Transverse colon (tissue), 4 donors: ENCODE data around the gene DSG2. TPM values are rescaled to one million over a fixed set of nuclear protein-coding genes. Genes with fewer than 3 reads are reported as not detected.
A peak's percentile ranks its signal among the peaks of the same experiment; 100 is the strongest.
"Not testable (repeated sequence)": the region's sequence is repeated elsewhere in the genome, so short reads cannot be mapped to it uniquely, and the experiment has no call there.

Experiments
- DNase-seq: peaks from one replicate; pipeline ENCODE4 v3.0.0-alpha.2; 2019
- H3K27ac ChIP-seq, 4 donors: fragments of 200-600 bp; sonication (generic); 2 replicates each; pipeline ENCODE4 v1.5.1; 2016 to 2018; ENCODE audit warnings: inconsistent platforms in 4 of 4
- H3K27me3 ChIP-seq: fragments of 200-600 bp; sonication (generic); 2 replicates; pipeline ENCODE4 v1.5.1; 2017; ENCODE audit warnings: inconsistent platforms
- H3K36me3 ChIP-seq, 4 donors: fragments of 200-600 bp; sonication (generic); 2 replicates each; pipeline ENCODE4 v1.5.1; 2017 to 2019; ENCODE audit warnings: inconsistent platforms in 4 of 4
- H3K4me1 ChIP-seq, 4 donors: fragments of 200-600 bp; sonication (generic); 2 replicates each; pipeline ENCODE4 v1.5.1; 2017 to 2020; ENCODE audit warnings: inconsistent platforms in 4 of 4
- H3K4me3 ChIP-seq, 4 donors: fragments of 200-600 bp; sonication (generic); 1 replicate in 1 of 4; 2 replicates in 3 of 4; pipeline versions ENCODE4 v1.5.1 to v1.6.1; 2017 to 2019; ENCODE audit warnings: inconsistent platforms in 4 of 4
- H3K9me3 ChIP-seq, 2 donors: fragments of 200-600 bp; sonication (generic); 2 replicates each; pipeline ENCODE4 v1.5.1; 2017 to 2019; ENCODE audit warnings: inconsistent platforms in 2 of 2
- EP300 ChIP-seq: sonication (generic); formaldehyde crosslinking; IDR thresholded peaks from one replicate; pipeline ENCODE4 v1.6.1; 2017; ENCODE audit warnings: antibody characterized with exemption, low read depth
- POLR2A ChIP-seq: fragments of 450-650 bp; IDR thresholded peaks from one replicate; pipeline ENCODE4 v1.6.1; 2016; ENCODE audit warnings: antibody characterized with exemption, mild to moderate bottlenecking, moderate library complexity
- POLR2AphosphoS5 ChIP-seq, 3 donors: sonication (generic); formaldehyde crosslinking; IDR thresholded peaks; one replicate each; pipeline ENCODE4 v1.6.1; 2016; ENCODE audit warnings: antibody characterized with exemption in 3 of 3
- WGBS, 2 donors: methylation state at CpG; one replicate each; pipeline ENCODE4 v1.1.5; 2018; ENCODE audit warnings: low coverage in 1 of 2; 5-methylcytosine and 5-hydroxymethylcytosine counted together
- in situ Hi-C, 4 donors: fragments of 200-750 bp; cut with MboI; loops; one replicate each; pipeline versions ENCODE4 v1.15.0 to v1.15.1; 2017; ENCODE audit warnings: low sequenced_read_pairs in 3 of 4, low pct_ligation_motif_present in 1 of 4, low pct_unique_long_range_greater_than_20kb in 1 of 4
- intact Hi-C: fragments of 100-400 bp; cut with DNase I; formaldehyde crosslinking; loops from one replicate; pipeline ENCODE4 v1.15.1; 2023; ENCODE audit warnings: low total_unique reads
- total RNA-seq, 4 donors: library from RNA; depleted of rRNA; stranded (reverse); fragments of >200 nt; gene quantifications; one replicate each; pipeline ENCODE4 v1.1.0, GENCODE V29; 2016
- TF ChIP-seq, protein P1 (sequence below), 5 experiments: fragments of 200-600 bp in 3 of 5; fragments of 450-650 bp in 2 of 5; sonication (generic) in 3 of 5; IDR thresholded peaks; 1 replicate in 2 of 5; 2 replicates in 3 of 5; pipeline ENCODE4 v1.5.1; 2016 to 2017; ENCODE audit warnings: antibody characterized with exemption in 5 of 5, inconsistent platforms in 3 of 5, mild to moderate bottlenecking in 2 of 5, moderate library complexity in 1 of 5

The DSG2 gene
- total RNA-seq, 4 donors from 2014 or later = 59.3 to 272 (median 198) TPM

- Histone ChIP-seq H3K27me3 (no peaks in the 10 kb centered on the region), H3K4me3 (no peak overlapping the region), H3K36me3 (no peaks in the 10 kb centered on the region), H3K9me3 (no peaks in the 10 kb centered on the region), H3K27ac (peak overlapping the region; percentile 68 to 79 (median 76)), H3K4me1 (peaks cover 0 to 31% (median 7%) of the 10 kb centered on the region in 4 donors)
- TF ChIP-seq, protein P1, sequence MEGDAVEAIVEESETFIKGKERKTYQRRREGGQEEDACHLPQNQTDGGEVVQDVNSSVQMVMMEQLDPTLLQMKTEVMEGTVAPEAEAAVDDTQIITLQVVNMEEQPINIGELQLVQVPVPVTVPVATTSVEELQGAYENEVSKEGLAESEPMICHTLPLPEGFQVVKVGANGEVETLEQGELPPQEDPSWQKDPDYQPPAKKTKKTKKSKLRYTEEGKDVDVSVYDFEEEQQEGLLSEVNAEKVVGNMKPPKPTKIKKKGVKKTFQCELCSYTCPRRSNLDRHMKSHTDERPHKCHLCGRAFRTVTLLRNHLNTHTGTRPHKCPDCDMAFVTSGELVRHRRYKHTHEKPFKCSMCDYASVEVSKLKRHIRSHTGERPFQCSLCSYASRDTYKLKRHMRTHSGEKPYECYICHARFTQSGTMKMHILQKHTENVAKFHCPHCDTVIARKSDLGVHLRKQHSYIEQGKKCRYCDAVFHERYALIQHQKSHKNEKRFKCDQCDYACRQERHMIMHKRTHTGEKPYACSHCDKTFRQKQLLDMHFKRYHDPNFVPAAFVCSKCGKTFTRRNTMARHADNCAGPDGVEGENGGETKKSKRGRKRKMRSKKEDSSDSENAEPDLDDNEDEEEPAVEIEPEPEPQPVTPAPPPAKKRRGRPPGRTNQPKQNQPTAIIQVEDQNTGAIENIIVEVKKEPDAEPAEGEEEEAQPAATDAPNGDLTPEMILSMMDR (IDR thresholded peaks at IDR 0.05) = no peak
- no peak for TF ChIP-seq EP300
- 59 to 65% methylated on average over 7 to 10 of the region's 10 CpGs for WGBS, 2 donors
- in situ Hi-C loops (loop anchor here in 2 of 4 donors (25.0 kb wide), 2 partner anchors 242 to 417 kb away; no protein-coding TSS in a partner anchor), intact Hi-C loops (no loop called here)
- DNase-seq = no peak
Observed at GRCh38 chr18:31504455-31505147, 6.6 kb downstream of the DSG2 start.

DNA sequence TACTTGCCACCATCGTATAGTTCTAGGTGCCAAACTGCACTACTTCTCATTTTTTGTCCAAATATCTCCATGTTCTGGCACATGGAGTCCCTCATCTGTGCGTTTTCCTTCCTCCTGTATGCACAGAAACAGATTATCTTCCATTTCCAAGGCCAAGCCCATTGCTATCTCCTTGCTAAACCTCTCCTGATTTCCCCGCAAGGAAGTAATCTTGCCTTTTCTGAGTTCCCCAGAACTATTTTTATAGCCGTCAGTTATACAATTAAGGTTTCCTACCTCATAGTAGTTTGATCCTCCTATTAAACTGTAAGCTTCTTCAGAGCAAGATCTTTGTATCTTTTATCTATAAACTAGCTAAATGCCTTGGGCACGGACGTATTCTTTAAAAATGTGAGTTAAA, 7.2 kb downstream of the DSG2 start:
- H3K27ac ChIP-seq = peak overlapping the region; percentile 68 to 79 (median 76)
- peaks cover 0 to 37% (median 9%) of the 10 kb centered on the region in 4 donors for H3K4me1 ChIP-seq
- no peak overlapping the region for H3K4me3 ChIP-seq
- in situ Hi-C loops = loop anchor here in 2 of 4 donors (25.0 kb wide), 2 partner anchors 243 to 418 kb away; no protein-coding TSS in a partner anchor
- no peaks in the 10 kb centered on the region for H3K9me3 ChIP-seq
- TF ChIP-seq POLR2AphosphoS5 (IDR thresholded peaks at IDR 0.05) (no peak), POLR2A (no peak), EP300 (no peak)
- TF ChIP-seq, protein P1 (IDR thresholded peaks at IDR 0.05) = no peak
- H3K27me3 ChIP-seq = no peaks in the 10 kb centered on the region
- H3K36me3 ChIP-seq = no peaks in the 10 kb centered on the region
- intact Hi-C loops = no loop called here
- 41 to 46% methylated on average over 6 of the region's 6 CpGs for WGBS, 2 donors
- DNase-seq = no peak

DNA sequence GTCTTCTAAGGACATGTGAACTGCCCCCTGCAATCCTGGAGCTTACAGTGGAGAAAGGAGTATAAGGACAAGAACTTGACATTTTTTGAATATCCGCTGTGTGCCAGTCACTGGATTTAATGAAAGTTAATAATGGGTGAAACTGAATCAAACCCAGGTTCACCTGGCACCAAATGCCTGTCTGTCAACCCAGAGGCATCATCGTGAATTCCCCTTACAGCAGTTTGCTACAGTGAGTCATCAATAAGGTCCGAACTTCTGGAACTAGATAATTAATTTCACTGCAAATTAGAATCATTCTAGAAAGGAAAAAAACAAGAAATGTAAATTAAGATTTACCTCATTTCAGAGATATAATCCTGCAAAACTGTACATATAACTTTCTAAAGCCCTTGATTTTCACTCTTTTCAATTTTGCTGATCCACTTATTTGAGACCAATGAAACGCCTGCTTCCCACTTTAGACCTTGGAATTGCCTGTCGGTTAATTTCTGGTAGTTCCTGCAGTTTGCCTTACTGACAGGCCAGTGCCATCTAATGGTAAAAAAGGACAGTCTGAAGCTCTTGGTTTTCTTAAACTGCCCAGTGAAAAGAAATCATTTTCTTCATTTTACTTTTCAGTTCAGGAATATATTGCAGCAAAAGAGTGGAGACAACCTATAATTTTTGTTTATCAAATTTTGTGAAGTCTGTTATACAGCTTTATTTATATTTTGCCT, 8.2 kb downstream of the DSG2 start:
- DNase-seq = no peak
- H3K9me3 ChIP-seq = no peaks in the 10 kb centered on the region
- WGBS, 2 donors = 53 to 67% methylated on average over 4 to 5 of the region's 5 CpGs
- H3K4me3 ChIP-seq = no peak overlapping the region
- peaks cover 0 to 40% (median 9%) of the 10 kb centered on the region in 4 donors for H3K4me1 ChIP-seq
- peak overlapping the region in 2 of 4 donors; percentile 11 to 77 for H3K27ac ChIP-seq
- no peaks in the 10 kb centered on the region for H3K36me3 ChIP-seq
- H3K27me3 ChIP-seq = no peaks in the 10 kb centered on the region
- intact Hi-C loops (no loop called here), in situ Hi-C loops (loop anchor here in 2 of 4 donors (25.0 kb wide), 2 partner anchors 244 to 419 kb away; no protein-coding TSS in a partner anchor)
- TF ChIP-seq EP300 = no peak
- TF ChIP-seq, protein P1 (IDR thresholded peaks at IDR 0.05) = peak in 2 of 5 experiments; percentile 21
- TF ChIP-seq POLR2A = no peak

- 63 to 89% methylated on average over 1 to 2 of the region's 2 CpGs for WGBS, 2 donors
- H3K27ac ChIP-seq, H3K4me3 ChIP-seq, H3K27me3 ChIP-seq, intact Hi-C loops, H3K36me3 ChIP-seq, DNase-seq, H3K9me3 ChIP-seq: not testable (repeated sequence)
- H3K4me1 ChIP-seq = peaks cover 0 to 50% (median 13%) of the 10 kb centered on the region in 4 donors
- in situ Hi-C loops = loop anchor here in 2 of 4 donors (25.0 kb wide), 2 partner anchors 245 to 420 kb away; no protein-coding TSS in a partner anchor
Observed at GRCh38 chr18:31507124-31507523, 9.1 kb downstream of the DSG2 start.
